ENCODE measurements around the gene LPAR1.
"Not testable (repeated sequence)": the region's sequence is repeated elsewhere in the genome, so short reads cannot be mapped to it uniquely, and the experiment has no call there.

Gene LPAR1

GRCh38 chr9:111051400-111051799, 13.1 kb upstream of the LPAR1 start:
- no peaks in the 10 kb centered on the region for H3K27me3 Mint-ChIP-seq
- no peak overlapping the region for H3K4me3 Mint-ChIP-seq
- H3K27ac Mint-ChIP-seq = no peak overlapping the region
- no peaks in the 10 kb centered on the region for H3K9me3 Mint-ChIP-seq
- H3K4me1 Mint-ChIP-seq (ENCODE audit: low read depth) = no peaks in the 10 kb centered on the region
- H3K36me3 Mint-ChIP-seq (ENCODE audit: low read depth) = no peaks in the 10 kb centered on the region

GRCh38 chr9:111050819-111051218, 12.5 kb upstream of the LPAR1 start:
- Mint-ChIP-seq H3K4me1 (ENCODE audit: low read depth) (no peaks in the 10 kb centered on the region), H3K27me3 (no peaks in the 10 kb centered on the region), H3K9me3 (no peaks in the 10 kb centered on the region), H3K27ac (no peak overlapping the region), H3K36me3 (ENCODE audit: low read depth) (no peaks in the 10 kb centered on the region), H3K4me3 (no peak overlapping the region)

- H3K27me3 Mint-ChIP-seq; H3K36me3 Mint-ChIP-seq (ENCODE audit: low read depth); H3K4me3 Mint-ChIP-seq; H3K4me1 Mint-ChIP-seq (ENCODE audit: low read depth); H3K9me3 Mint-ChIP-seq; H3K27ac Mint-ChIP-seq: not testable (repeated sequence)
Measured at GRCh38 chr9:111047287-111047686, 9.0 kb upstream of the LPAR1 start.

GRCh38 chr9:111041902-111042301, 3.6 kb upstream of the LPAR1 start:
- no peaks in the 10 kb centered on the region for H3K9me3 Mint-ChIP-seq
- no peak overlapping the region for H3K27ac Mint-ChIP-seq
- no peaks in the 10 kb centered on the region for H3K36me3 Mint-ChIP-seq (ENCODE audit: low read depth)
- no peak overlapping the region for H3K4me3 Mint-ChIP-seq
- H3K27me3 Mint-ChIP-seq = peaks cover 19% of the 10 kb centered on the region
- H3K4me1 Mint-ChIP-seq (ENCODE audit: low read depth) = peaks cover 13% of the 10 kb centered on the region

GRCh38 chr9:111040494-111040893, 2.2 kb upstream of the LPAR1 start:
- no peak overlapping the region for H3K27ac Mint-ChIP-seq
- H3K4me3 Mint-ChIP-seq = no peak overlapping the region

GRCh38 chr9:111039231-111039906, 1.1 kb upstream of the LPAR1 start:
- no peak overlapping the region for H3K27ac Mint-ChIP-seq
- peak overlapping the region; percentile 65 for H3K4me3 Mint-ChIP-seq
- peaks cover 14% of the 10 kb centered on the region for H3K4me1 Mint-ChIP-seq (ENCODE audit: low read depth)
- peaks cover 44% of the 10 kb centered on the region for H3K27me3 Mint-ChIP-seq
- H3K9me3 Mint-ChIP-seq = no peaks in the 10 kb centered on the region
- no peaks in the 10 kb centered on the region for H3K36me3 Mint-ChIP-seq (ENCODE audit: low read depth)

More at GRCh38 chr9:111040494-111040893, 2.2 kb upstream of the LPAR1 start:
- Mint-ChIP-seq H3K9me3 (no peaks in the 10 kb centered on the region), H3K36me3 (ENCODE audit: low read depth) (no peaks in the 10 kb centered on the region), H3K4me1 (ENCODE audit: low read depth) (peaks cover 14% of the 10 kb centered on the region), H3K27me3 (peaks cover 33% of the 10 kb centered on the region)

GRCh38 chr9:111037708-111038330, 451 bp downstream of the LPAR1 start:
- peaks cover 14% of the 10 kb centered on the region for H3K4me1 Mint-ChIP-seq (ENCODE audit: low read depth)
- H3K4me3 Mint-ChIP-seq = peak overlapping the region; percentile 62
- H3K27ac Mint-ChIP-seq = no peak overlapping the region
- peaks cover 44% of the 10 kb centered on the region for H3K27me3 Mint-ChIP-seq
- H3K9me3 Mint-ChIP-seq = no peaks in the 10 kb centered on the region
- no peaks in the 10 kb centered on the region for H3K36me3 Mint-ChIP-seq (ENCODE audit: low read depth)

- Mint-ChIP-seq H3K27me3 (peaks cover 44% of the 10 kb centered on the region), H3K4me1 (ENCODE audit: low read depth) (peaks cover 14% of the 10 kb centered on the region), H3K36me3 (ENCODE audit: low read depth) (no peaks in the 10 kb centered on the region), H3K27ac (no peak overlapping the region), H3K4me3 (peak overlapping the region; percentile 62), H3K9me3 (no peaks in the 10 kb centered on the region)
Measured at GRCh38 chr9:111037356-111037707, 938 bp downstream of the LPAR1 start.

GRCh38 chr9:111036946-111037345, 1.3 kb downstream of the LPAR1 start:
- Mint-ChIP-seq H3K4me1 (ENCODE audit: low read depth) (peaks cover 14% of the 10 kb centered on the region), H3K4me3 (peak overlapping the region; percentile 62), H3K36me3 (ENCODE audit: low read depth) (no peaks in the 10 kb centered on the region), H3K9me3 (no peaks in the 10 kb centered on the region), H3K27me3 (peaks cover 44% of the 10 kb centered on the region), H3K27ac (no peak overlapping the region)

- no peak overlapping the region for H3K27ac Mint-ChIP-seq
- H3K36me3 Mint-ChIP-seq (ENCODE audit: low read depth) = no peaks in the 10 kb centered on the region
- peaks cover 14% of the 10 kb centered on the region for H3K4me1 Mint-ChIP-seq (ENCODE audit: low read depth)
- H3K4me3 Mint-ChIP-seq = no peak overlapping the region
- peaks cover 44% of the 10 kb centered on the region for H3K27me3 Mint-ChIP-seq
- H3K9me3 Mint-ChIP-seq = no peaks in the 10 kb centered on the region
Measured at GRCh38 chr9:111036429-111036789, 1.9 kb downstream of the LPAR1 start.

- Mint-ChIP-seq H3K4me3 (no peak overlapping the region), H3K9me3 (no peaks in the 10 kb centered on the region), H3K36me3 (ENCODE audit: low read depth) (no peaks in the 10 kb centered on the region), H3K27me3 (peaks cover 44% of the 10 kb centered on the region), H3K4me1 (ENCODE audit: low read depth) (peaks cover 14% of the 10 kb centered on the region), H3K27ac (no peak overlapping the region)
Measured at GRCh38 chr9:111035543-111036428, 2.5 kb downstream of the LPAR1 start.

- Mint-ChIP-seq H3K4me1 (ENCODE audit: low read depth) (peaks cover 14% of the 10 kb centered on the region), H3K27me3 (peaks cover 42% of the 10 kb centered on the region), H3K27ac (no peak overlapping the region), H3K4me3 (no peak overlapping the region), H3K36me3 (ENCODE audit: low read depth) (no peaks in the 10 kb centered on the region), H3K9me3 (no peaks in the 10 kb centered on the region)
Measured at GRCh38 chr9:111034898-111035539, 3.3 kb downstream of the LPAR1 start.

- Mint-ChIP-seq H3K9me3 (no peaks in the 10 kb centered on the region), H3K36me3 (ENCODE audit: low read depth) (no peaks in the 10 kb centered on the region), H3K4me1 (ENCODE audit: low read depth) (peaks cover 12% of the 10 kb centered on the region), H3K27me3 (peaks cover 40% of the 10 kb centered on the region), H3K4me3 (no peak overlapping the region), H3K27ac (no peak overlapping the region)
Measured at GRCh38 chr9:111034170-111034897, 3.9 kb downstream of the LPAR1 start.

- H3K4me3 Mint-ChIP-seq = no peak overlapping the region
- no peaks in the 10 kb centered on the region for H3K9me3 Mint-ChIP-seq
- no peaks in the 10 kb centered on the region for H3K36me3 Mint-ChIP-seq (ENCODE audit: low read depth)
- H3K27me3 Mint-ChIP-seq = peaks cover 14% of the 10 kb centered on the region
- no peak overlapping the region for H3K27ac Mint-ChIP-seq
- H3K4me1 Mint-ChIP-seq (ENCODE audit: low read depth) = no peaks in the 10 kb centered on the region
Measured at GRCh38 chr9:111030492-111030891, 7.8 kb downstream of the LPAR1 start.

All from stimulated activated naive CD8-positive, alpha-beta T cell treated with anti-CD3 and anti-CD28 coated beads, Interleukin-15, Interleukin-2, amounts not matched to agents 100 ng/mL and 50 ng/mL, for 24 hours (primary cell).